Osteocyte (in vitro differentiated cells): Measurements from ENCODE around the gene RBM28. TPM values are rescaled to one million over a fixed set of nuclear protein-coding genes. Genes with fewer than 3 reads are reported as not detected.

ENCODE experiments used
- DNase-seq: peaks from one replicate; pipeline ENCODE4 v3.0.0; 2021; ENCODE audit warnings: mixed read lengths; ENCODE audit not compliant: unreplicated experiment; ENCODE audit errors: extremely low spot score
- H3K27ac Mint-ChIP-seq: one replicate; pipeline ENCODE4 v1.8.0; 2021; ENCODE audit warnings: mild to moderate bottlenecking, mixed read lengths; ENCODE audit not compliant: unreplicated experiment
- H3K27me3 Mint-ChIP-seq: one replicate; pipeline ENCODE4 v1.8.0; 2021; ENCODE audit warnings: mixed read lengths; ENCODE audit not compliant: unreplicated experiment
- H3K36me3 Mint-ChIP-seq: one replicate; pipeline ENCODE4 v1.8.0; 2021; ENCODE audit warnings: mixed read lengths; ENCODE audit not compliant: unreplicated experiment
- H3K4me1 Mint-ChIP-seq: one replicate; pipeline ENCODE4 v1.8.0; 2021; ENCODE audit warnings: mixed read lengths; ENCODE audit not compliant: unreplicated experiment
- H3K4me3 Mint-ChIP-seq: one replicate; pipeline ENCODE4 v1.8.0; 2021; ENCODE audit warnings: mild to moderate bottlenecking, moderate library complexity, mixed read lengths; ENCODE audit not compliant: unreplicated experiment
- H3K9me3 Mint-ChIP-seq: one replicate; pipeline ENCODE4 v1.8.0; 2021; ENCODE audit warnings: mixed read lengths; ENCODE audit not compliant: unreplicated experiment
- total RNA-seq: library from RNA; stranded (reverse); gene quantifications from 2 replicates; pipeline ENCODE4 v1.2.1, GENCODE V29; 2021
- TF ChIP-seq, protein P1 (sequence below): fragments of 200-600 bp; sonication (generic); IDR thresholded peaks from 2 replicates; pipeline ENCODE4 v1.5.0; 2021; ENCODE audit warnings: antibody characterized with exemption, mild to moderate bottlenecking, moderate library complexity

Gene RBM28
- total RNA-seq, 1 donor from 2014 or later, result 45.6 TPM

DNA sequence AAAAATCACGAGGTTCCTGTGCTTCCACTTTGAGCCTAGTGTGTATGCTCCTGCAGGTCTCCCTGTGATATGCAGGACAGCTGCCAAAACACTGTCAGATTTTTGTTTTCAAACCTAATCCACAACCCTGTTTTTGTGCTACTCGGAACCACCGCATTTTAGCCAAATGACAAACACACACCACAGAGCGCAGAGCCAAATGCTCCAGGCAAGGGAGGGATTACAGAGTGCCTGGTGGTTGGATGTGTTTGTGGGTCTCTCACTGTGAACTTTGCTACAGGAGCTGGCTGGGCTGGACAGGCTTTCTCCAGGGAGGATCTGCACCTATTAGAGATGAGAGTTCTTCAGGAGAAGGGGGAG, 5.7 kb upstream of the RBM28 start:
- peak; percentile 48 for DNase-seq
- H3K9me3 Mint-ChIP-seq, result no peaks in the 10 kb centered on the region
- TF ChIP-seq, protein P1, sequence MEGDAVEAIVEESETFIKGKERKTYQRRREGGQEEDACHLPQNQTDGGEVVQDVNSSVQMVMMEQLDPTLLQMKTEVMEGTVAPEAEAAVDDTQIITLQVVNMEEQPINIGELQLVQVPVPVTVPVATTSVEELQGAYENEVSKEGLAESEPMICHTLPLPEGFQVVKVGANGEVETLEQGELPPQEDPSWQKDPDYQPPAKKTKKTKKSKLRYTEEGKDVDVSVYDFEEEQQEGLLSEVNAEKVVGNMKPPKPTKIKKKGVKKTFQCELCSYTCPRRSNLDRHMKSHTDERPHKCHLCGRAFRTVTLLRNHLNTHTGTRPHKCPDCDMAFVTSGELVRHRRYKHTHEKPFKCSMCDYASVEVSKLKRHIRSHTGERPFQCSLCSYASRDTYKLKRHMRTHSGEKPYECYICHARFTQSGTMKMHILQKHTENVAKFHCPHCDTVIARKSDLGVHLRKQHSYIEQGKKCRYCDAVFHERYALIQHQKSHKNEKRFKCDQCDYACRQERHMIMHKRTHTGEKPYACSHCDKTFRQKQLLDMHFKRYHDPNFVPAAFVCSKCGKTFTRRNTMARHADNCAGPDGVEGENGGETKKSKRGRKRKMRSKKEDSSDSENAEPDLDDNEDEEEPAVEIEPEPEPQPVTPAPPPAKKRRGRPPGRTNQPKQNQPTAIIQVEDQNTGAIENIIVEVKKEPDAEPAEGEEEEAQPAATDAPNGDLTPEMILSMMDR, result no peak
- peaks cover 35% of the 10 kb centered on the region for H3K27me3 Mint-ChIP-seq
- no peaks in the 10 kb centered on the region for H3K4me1 Mint-ChIP-seq
- no peak overlapping the region for H3K4me3 Mint-ChIP-seq
- no peaks in the 10 kb centered on the region for H3K36me3 Mint-ChIP-seq
- H3K27ac Mint-ChIP-seq, result no peak overlapping the region

DNA sequence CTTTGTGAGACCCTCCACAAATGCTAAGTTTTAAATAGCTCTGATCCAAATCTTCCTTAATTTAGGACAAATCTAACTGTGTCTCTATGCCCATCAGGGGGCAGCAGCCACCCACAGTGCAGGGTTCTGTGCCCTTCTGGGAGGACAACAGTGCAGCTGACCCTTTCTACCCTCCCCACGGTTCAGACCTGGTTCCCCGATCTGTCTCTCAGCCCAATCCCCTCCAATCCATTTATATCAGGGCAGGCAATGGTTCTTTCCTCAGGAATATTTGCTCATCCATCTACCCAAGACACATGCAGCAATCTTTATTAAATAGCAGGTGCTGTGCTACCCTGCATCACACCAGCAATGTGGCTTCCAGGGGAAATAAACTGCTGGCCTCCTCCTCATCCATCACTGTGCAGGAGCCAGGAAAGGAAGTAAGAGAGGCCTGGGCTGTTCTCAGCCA, 4.0 kb upstream of the RBM28 start:
- DNase-seq, result no peak
- H3K4me1 Mint-ChIP-seq, result peaks cover 8% of the 10 kb centered on the region
- TF ChIP-seq, protein P1, result peak; percentile 79
- no peak overlapping the region for H3K27ac Mint-ChIP-seq
- H3K36me3 Mint-ChIP-seq, result no peaks in the 10 kb centered on the region
- no peak overlapping the region for H3K4me3 Mint-ChIP-seq
- no peaks in the 10 kb centered on the region for H3K9me3 Mint-ChIP-seq
- peaks cover 20% of the 10 kb centered on the region for H3K27me3 Mint-ChIP-seq

DNA sequence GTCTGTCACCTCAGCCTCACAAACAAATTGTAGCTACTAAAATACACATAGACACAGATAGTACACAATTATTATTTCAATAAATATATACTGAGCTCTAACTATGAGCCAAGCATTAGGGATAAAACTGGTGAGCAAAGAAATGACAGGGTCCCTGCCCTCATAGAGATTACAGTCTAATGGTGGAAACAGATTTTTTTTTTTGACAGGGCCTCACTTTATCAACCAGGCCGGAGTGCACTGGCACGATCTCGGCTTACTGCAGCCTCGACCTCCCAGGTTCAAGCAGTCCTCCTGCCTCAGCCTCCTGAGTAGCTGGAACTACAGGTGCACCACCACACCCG, 695 bp upstream of the RBM28 start:
- Mint-ChIP-seq H3K9me3 (no peaks in the 10 kb centered on the region), H3K36me3 (no peaks in the 10 kb centered on the region), H3K4me3 (no peak overlapping the region), H3K27ac (no peak overlapping the region), H3K27me3 (peaks cover 14% of the 10 kb centered on the region), H3K4me1 (peaks cover 24% of the 10 kb centered on the region)
- DNase-seq, result no peak
- TF ChIP-seq, protein P1, result no peak

DNA sequence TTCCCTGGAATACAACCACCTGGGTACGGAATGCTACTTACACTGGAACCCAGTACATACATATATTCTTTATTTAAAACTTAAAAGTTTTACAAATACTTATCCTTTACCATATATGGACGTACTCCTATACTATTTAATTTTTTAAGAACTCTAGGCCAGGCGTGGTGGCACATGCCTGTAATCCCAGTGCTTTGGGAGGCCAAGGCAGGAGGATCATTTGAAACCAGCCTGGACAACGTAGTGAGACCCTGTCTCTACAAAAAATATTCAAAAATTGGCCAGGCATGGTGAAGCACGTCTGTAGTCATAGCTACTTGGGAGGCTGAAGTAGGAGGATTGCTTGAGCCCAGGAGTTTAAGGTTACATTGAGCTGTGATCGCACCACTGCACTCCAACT, 2.0 kb downstream of the RBM28 start:
- Mint-ChIP-seq H3K36me3 (peaks cover 10% of the 10 kb centered on the region), H3K9me3 (no peaks in the 10 kb centered on the region), H3K4me1 (peaks cover 24% of the 10 kb centered on the region), H3K27me3 (no peaks in the 10 kb centered on the region), H3K27ac (no peak overlapping the region), H3K4me3 (peak overlapping the region; percentile 95)
- no peak for DNase-seq
- TF ChIP-seq, protein P1, result no peak

DNA sequence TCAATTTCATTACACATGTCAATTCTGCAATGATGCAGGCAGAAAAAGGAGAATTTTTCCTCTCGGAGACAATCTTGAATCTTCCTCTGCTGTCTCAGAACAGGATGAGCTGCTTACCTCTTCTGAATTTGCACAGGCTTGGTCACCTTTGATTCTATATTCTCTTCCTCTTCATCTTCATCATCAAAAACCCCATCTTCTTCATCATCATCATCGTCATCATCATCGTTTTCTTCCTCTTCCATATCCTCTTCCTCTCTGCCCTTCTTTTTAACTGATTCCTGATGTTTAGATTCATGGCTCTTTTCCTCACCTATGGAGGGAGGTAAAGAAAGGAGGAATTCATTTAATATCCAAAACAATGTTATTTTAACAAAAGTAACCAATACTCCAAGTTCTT, 8.0 kb downstream of the RBM28 start:
- no peak for DNase-seq
- TF ChIP-seq, protein P1, result no peak
- Mint-ChIP-seq H3K27ac (no peak overlapping the region), H3K27me3 (no peaks in the 10 kb centered on the region), H3K36me3 (peaks cover 54% of the 10 kb centered on the region), H3K4me1 (peaks cover 1% of the 10 kb centered on the region), H3K4me3 (no peak overlapping the region), H3K9me3 (no peaks in the 10 kb centered on the region)
